ENCODE results near the gene ZNRF4. TPM values are rescaled to one million over a fixed set of nuclear protein-coding genes. Genes with fewer than 3 reads are reported as not detected.

Gene ZNRF4
- total and polyA plus RNA-seq, 9 of the 15 experiments (the other 6 are each of a cell fraction or from before 2014, with no cell fraction given), result not detected

DNA sequence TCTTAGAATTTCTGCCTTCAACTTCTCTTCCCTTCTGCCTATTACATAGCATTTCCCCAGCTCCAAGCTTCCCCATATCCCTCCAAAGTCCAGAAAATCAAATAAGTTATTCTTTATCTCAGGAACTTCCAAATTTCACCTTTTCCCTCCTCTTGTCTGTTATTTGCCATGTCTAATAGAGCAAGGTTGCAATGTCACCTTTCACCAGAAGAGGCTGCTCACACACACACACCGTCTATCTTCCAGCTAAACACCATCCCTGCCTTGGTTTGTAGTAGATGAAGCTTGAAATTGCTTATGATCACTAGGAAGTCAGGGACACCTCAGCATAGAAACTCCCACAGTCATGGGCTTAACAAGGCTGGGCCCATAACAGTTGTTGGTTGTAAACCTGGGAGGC is 48.4 kb downstream of the ZNRF4 start (continued):
- TF ChIP-seq SPI1 (IDR thresholded peaks at IDR 0.05; ENCODE audit: borderline replicate concordance, low read depth, low read length) (no peak), ZNF133 (CRISPR knock-in tag; IDR thresholded peaks at IDR 0.05) (no peak), SMARCA5 (IDR thresholded peaks at IDR 0.05) (no peak), ZNF217 (CRISPR knock-in tag; IDR thresholded peaks at IDR 0.05) (no peak), NR2C1 (IDR thresholded peaks at IDR 0.05) (no peak), NR2C1 (tag; IDR thresholded peaks at IDR 0.05) (no peak), GTF2F1 (IDR thresholded peaks at IDR 0.05; ENCODE audit: low read depth, low read length) (no peak), ZNF197 (CRISPR knock-in tag; IDR thresholded peaks at IDR 0.05; ENCODE audit: low read depth) (no peak), ZNF274 (IDR thresholded peaks at IDR 0.05; ENCODE audit: borderline replicate concordance, low read depth, low read length) (no peak), NONO (IDR thresholded peaks at IDR 0.05; ENCODE audit: low read depth in 2 of 2, low read length in 1 of 2) (no peak), FUS (optimal IDR thresholded peaks at IDR 0.05; ENCODE audit: low read depth, low read length) (no peak), ZNF717 (CRISPR knock-in tag; IDR thresholded peaks at IDR 0.05) (no peak), KLF10 (CRISPR knock-in tag; IDR thresholded peaks at IDR 0.05) (no peak), ZNF12 (CRISPR knock-in tag; IDR thresholded peaks at IDR 0.05) (no peak)
- TF ChIP-seq, protein P1, sequence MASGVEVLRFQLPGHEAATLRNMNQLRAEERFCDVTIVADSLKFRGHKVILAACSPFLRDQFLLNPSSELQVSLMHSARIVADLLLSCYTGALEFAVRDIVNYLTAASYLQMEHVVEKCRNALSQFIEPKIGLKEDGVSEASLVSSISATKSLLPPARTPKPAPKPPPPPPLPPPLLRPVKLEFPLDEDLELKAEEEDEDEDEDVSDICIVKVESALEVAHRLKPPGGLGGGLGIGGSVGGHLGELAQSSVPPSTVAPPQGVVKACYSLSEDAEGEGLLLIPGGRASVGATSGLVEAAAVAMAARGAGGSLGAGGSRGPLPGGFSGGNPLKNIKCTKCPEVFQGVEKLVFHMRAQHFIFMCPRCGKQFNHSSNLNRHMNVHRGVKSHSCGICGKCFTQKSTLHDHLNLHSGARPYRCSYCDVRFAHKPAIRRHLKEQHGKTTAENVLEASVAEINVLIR (CRISPR knock-in tag; IDR thresholded peaks at IDR 0.05), result no peak
- TF ChIP-seq, protein P2, sequence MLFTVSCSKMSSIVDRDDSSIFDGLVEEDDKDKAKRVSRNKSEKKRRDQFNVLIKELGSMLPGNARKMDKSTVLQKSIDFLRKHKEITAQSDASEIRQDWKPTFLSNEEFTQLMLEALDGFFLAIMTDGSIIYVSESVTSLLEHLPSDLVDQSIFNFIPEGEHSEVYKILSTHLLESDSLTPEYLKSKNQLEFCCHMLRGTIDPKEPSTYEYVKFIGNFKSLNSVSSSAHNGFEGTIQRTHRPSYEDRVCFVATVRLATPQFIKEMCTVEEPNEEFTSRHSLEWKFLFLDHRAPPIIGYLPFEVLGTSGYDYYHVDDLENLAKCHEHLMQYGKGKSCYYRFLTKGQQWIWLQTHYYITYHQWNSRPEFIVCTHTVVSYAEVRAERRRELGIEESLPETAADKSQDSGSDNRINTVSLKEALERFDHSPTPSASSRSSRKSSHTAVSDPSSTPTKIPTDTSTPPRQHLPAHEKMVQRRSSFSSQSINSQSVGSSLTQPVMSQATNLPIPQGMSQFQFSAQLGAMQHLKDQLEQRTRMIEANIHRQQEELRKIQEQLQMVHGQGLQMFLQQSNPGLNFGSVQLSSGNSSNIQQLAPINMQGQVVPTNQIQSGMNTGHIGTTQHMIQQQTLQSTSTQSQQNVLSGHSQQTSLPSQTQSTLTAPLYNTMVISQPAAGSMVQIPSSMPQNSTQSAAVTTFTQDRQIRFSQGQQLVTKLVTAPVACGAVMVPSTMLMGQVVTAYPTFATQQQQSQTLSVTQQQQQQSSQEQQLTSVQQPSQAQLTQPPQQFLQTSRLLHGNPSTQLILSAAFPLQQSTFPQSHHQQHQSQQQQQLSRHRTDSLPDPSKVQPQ (CRISPR knock-in tag; IDR thresholded peaks at IDR 0.05; ENCODE audit: borderline replicate concordance), result no peak
- TF ChIP-seq, protein P3, sequence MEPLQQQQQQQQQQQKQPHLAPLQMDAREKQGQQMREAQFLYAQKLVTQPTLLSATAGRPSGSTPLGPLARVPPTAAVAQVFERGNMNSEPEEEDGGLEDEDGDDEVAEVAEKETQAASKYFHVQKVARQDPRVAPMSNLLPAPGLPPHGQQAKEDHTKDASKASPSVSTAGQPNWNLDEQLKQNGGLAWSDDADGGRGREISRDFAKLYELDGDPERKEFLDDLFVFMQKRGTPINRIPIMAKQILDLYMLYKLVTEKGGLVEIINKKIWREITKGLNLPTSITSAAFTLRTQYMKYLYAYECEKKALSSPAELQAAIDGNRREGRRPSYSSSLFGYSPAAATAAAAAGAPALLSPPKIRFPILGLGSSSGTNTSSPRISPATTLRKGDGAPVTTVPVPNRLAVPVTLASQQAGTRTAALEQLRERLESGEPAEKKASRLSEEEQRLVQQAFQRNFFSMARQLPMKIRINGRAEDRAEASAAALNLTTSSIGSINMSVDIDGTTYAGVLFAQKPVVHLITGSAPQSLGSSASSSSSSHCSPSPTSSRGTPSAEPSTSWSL (CRISPR knock-in tag; IDR thresholded peaks at IDR 0.05; ENCODE audit: borderline replicate concordance), result no peak
- TF ChIP-seq, protein P4, sequence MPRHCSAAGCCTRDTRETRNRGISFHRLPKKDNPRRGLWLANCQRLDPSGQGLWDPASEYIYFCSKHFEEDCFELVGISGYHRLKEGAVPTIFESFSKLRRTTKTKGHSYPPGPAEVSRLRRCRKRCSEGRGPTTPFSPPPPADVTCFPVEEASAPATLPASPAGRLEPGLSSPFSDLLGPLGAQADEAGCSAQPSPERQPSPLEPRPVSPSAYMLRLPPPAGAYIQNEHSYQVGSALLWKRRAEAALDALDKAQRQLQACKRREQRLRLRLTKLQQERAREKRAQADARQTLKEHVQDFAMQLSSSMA (CRISPR knock-in tag; IDR thresholded peaks at IDR 0.05), result no peak
- TF ChIP-seq, protein P5, sequence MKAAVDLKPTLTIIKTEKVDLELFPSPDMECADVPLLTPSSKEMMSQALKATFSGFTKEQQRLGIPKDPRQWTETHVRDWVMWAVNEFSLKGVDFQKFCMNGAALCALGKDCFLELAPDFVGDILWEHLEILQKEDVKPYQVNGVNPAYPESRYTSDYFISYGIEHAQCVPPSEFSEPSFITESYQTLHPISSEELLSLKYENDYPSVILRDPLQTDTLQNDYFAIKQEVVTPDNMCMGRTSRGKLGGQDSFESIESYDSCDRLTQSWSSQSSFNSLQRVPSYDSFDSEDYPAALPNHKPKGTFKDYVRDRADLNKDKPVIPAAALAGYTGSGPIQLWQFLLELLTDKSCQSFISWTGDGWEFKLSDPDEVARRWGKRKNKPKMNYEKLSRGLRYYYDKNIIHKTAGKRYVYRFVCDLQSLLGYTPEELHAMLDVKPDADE (conservative IDR thresholded peaks at IDR 0.05; ENCODE audit: control insufficient read depth, low read depth, low read length), result no peak
